PC-3 (cell line): ENCODE measurements around the gene FOXRED2. TPM values are rescaled to one million over a fixed set of nuclear protein-coding genes. Genes with fewer than 3 reads are reported as not detected.
A peak's percentile ranks its signal among the peaks of the same experiment; 100 is the strongest.

ENCODE experiments used
- ATAC-seq: fragments of 200-7000 bp; cut with Tn5 transposase; 2 replicates; pipeline ENCODE4 v1.9.1; 2020; ENCODE audit warnings: mild to moderate bottlenecking, moderate library complexity
- BruUV-seq: library from RNA; stranded (reverse); fragments of 400-500 nt; replicated peaks from 2 replicates; lab custom pipeline; 2021; lab: Mats Ljungman, UMichigan
- CTCF ChIA-PET: fragments of 300-600 bp; sonication (Branson Sonifier 250); formaldehyde crosslinking; loops from one replicate; lab custom pipeline; 2022; ENCODE audit warnings: antibody characterized with exemption; lab: Charles Lee
- POLR2A ChIA-PET: fragments of 300-600 bp; sonication (Branson Sonifier 250); formaldehyde crosslinking; loops from one replicate; lab custom pipeline; 2022; ENCODE audit warnings: antibody characterized with exemption; ENCODE audit not compliant: unreplicated experiment; lab: Charles Lee
- DNase-seq: peaks from one replicate; pipeline ENCODE4 v3.0.0-alpha.2; 2015
- H2AFZ ChIP-seq: fragments of 300-600 bp; sonication (generic); 2 replicates; pipeline ENCODE4 v1.6.0; 2016; ENCODE audit warnings: antibody characterized with exemption, low read length
- H3F3A ChIP-seq: fragments of 300-600 bp; sonication (generic); one replicate; pipeline ENCODE4 v1.6.0; 2017; ENCODE audit warnings: antibody characterized with exemption, low read length, control low read depth, mild to moderate bottlenecking; ENCODE audit not compliant: unreplicated experiment
- H3K27ac ChIP-seq: fragments of 300-600 bp; sonication (generic); 2 replicates; pipeline ENCODE4 v1.5.1; 2016; ENCODE audit warnings: mild to moderate bottlenecking, low read length
- H3K27me3 ChIP-seq: fragments of 300-600 bp; sonication (generic); 2 replicates; pipeline ENCODE4 v1.6.1; 2016; ENCODE audit warnings: low read length, mixed read lengths
- H3K36me3 ChIP-seq: fragments of 300-600 bp; sonication (generic); 2 replicates; pipeline ENCODE4 v1.6.1; 2016; ENCODE audit warnings: low read depth, mixed run types, low read length, mixed read lengths
- H3K4me1 ChIP-seq: fragments of 300-600 bp; sonication (generic); 2 replicates; pipeline ENCODE4 v1.5.1; 2016; ENCODE audit warnings: low read length; ENCODE audit not compliant: insufficient read depth
- H3K4me2 ChIP-seq: fragments of 300-600 bp; sonication (generic); 2 replicates; pipeline ENCODE4 v1.6.0; 2016; ENCODE audit warnings: low read length
- H3K4me3 ChIP-seq: fragments of 300-600 bp; sonication (generic); 2 replicates; pipeline ENCODE4 v1.5.1; 2016; ENCODE audit warnings: mild to moderate bottlenecking, low read length, mixed read lengths
- H3K79me2 ChIP-seq: fragments of 300-600 bp; sonication (generic); 2 replicates; pipeline ENCODE4 v1.6.1; 2017; ENCODE audit warnings: low read length, mixed read lengths
- H3K9ac ChIP-seq: fragments of 300-600 bp; sonication (generic); 2 replicates; pipeline ENCODE4 v1.6.0; 2016; ENCODE audit warnings: mild to moderate bottlenecking, low read length
- H3K9me2 ChIP-seq: fragments of 300-600 bp; sonication (generic); replicated peaks from 2 replicates; pipeline ENCODE4 v1.6.1; 2016; ENCODE audit warnings: mixed run types, low read length, mixed read lengths
- H3K9me3 ChIP-seq: fragments of 300-600 bp; sonication (generic); 2 replicates; pipeline ENCODE4 v1.6.1; 2016; ENCODE audit warnings: low read length, mixed read lengths
- H4K20me1 ChIP-seq: fragments of 300-600 bp; sonication (generic); 2 replicates; pipeline ENCODE4 v1.6.1; 2016; ENCODE audit warnings: low read length, mixed read lengths
- EZH2 ChIP-seq: fragments of 300-600 bp; sonication (generic); IDR thresholded peaks from one replicate; pipeline ENCODE4 v1.6.1; 2017; ENCODE audit warnings: antibody characterized with exemption, mild to moderate bottlenecking, low read length; ENCODE audit not compliant: unreplicated experiment
- EZH2phosphoT487 ChIP-seq: fragments of 300-600 bp; sonication (generic); IDR thresholded peaks from 2 replicates; pipeline ENCODE4 v1.6.1; 2018; ENCODE audit warnings: mild to moderate bottlenecking, antibody characterized with exemption, low read length, borderline replicate concordance
- intact Hi-C: fragments of 100-400 bp; cut with micrococcal nuclease; formaldehyde crosslinking; loops from 2 replicates; pipeline ENCODE4 v1.9.0; 2023
- total RNA-seq: library from RNA; depleted of rRNA; stranded (reverse); fragments of >200 nt; gene quantifications from 2 replicates; pipeline ENCODE4 v1.2.3, GENCODE V29; 2014
- TF ChIP-seq, protein P1 (sequence below): fragments of 300-600 bp; sonication (generic); conservative IDR thresholded peaks from 2 replicates; pipeline ENCODE4 v1.5.1; 2017; ENCODE audit warnings: antibody characterized with exemption, low read depth, mild to moderate bottlenecking, low read length

Gene FOXRED2
- total RNA-seq, 1 experiment from 2014 or later, result 5.5 TPM

GRCh38 chr22:36510966-36511881 lies 4.4 kb upstream of the FOXRED2 start:
- Histone ChIP-seq H3K9ac (no peak overlapping the region), H3K27me3 (no peaks in the 10 kb centered on the region), H3K9me3 (no peaks in the 10 kb centered on the region), H3K4me1 (peaks cover 9% of the 10 kb centered on the region; the same call in 1 of the 2 replicates), H3K9me2 (no peaks in the 10 kb centered on the region), H3K27ac (no peak overlapping the region), H4K20me1 (0 out of 2 replicates have a peak, but pooled peaks cover 5% of the 10 kb centered on the region), H3K36me3 (peaks cover 36% of the 10 kb centered on the region), H3K4me3 (no peak overlapping the region), H3F3A (peaks cover 3% of the 10 kb centered on the region), H3K4me2 (no peak overlapping the region), H2AFZ (no peak overlapping the region), H3K79me2 (no peaks in the 10 kb centered on the region)
- ChIA-PET CTCF (no interaction called here), POLR2A (no interaction called here)
- TSS peak; percentile 21 for BruUV-seq
- intact Hi-C loops, result no loop called here
- ATAC-seq (peak; percentile 47), DNase-seq (peak; percentile 42)
- no peak for TF ChIP-seq EZH2
- TF ChIP-seq, protein P1, sequence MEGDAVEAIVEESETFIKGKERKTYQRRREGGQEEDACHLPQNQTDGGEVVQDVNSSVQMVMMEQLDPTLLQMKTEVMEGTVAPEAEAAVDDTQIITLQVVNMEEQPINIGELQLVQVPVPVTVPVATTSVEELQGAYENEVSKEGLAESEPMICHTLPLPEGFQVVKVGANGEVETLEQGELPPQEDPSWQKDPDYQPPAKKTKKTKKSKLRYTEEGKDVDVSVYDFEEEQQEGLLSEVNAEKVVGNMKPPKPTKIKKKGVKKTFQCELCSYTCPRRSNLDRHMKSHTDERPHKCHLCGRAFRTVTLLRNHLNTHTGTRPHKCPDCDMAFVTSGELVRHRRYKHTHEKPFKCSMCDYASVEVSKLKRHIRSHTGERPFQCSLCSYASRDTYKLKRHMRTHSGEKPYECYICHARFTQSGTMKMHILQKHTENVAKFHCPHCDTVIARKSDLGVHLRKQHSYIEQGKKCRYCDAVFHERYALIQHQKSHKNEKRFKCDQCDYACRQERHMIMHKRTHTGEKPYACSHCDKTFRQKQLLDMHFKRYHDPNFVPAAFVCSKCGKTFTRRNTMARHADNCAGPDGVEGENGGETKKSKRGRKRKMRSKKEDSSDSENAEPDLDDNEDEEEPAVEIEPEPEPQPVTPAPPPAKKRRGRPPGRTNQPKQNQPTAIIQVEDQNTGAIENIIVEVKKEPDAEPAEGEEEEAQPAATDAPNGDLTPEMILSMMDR, result peak; percentile 62

GRCh38 chr22:36510384-36510783 lies 3.5 kb upstream of the FOXRED2 start:
- no peak overlapping the region for H3K4me3 ChIP-seq
- H3K36me3 ChIP-seq, result peaks cover 34% of the 10 kb centered on the region
- CTCF ChIA-PET, result interaction anchor here (0.8 kb wide), 1 partner anchor 147 kb away, joined by 3 read pairs; no protein-coding TSS in a partner anchor
- peaks cover 9% of the 10 kb centered on the region; the same call in 1 of the 2 replicates for H3K4me1 ChIP-seq
- POLR2A ChIA-PET, result interaction anchor here (0.5 to 0.6 kb wide), 2 partner anchors 9 to 10 kb away, joined by 3 to 5 read pairs; no protein-coding TSS in a partner anchor
- H3K9ac ChIP-seq, result no peak overlapping the region
- no TSS peak for BruUV-seq
- no peaks in the 10 kb centered on the region for H3K9me2 ChIP-seq
- TF ChIP-seq EZH2phosphoT487, result no peak
- no peak for TF ChIP-seq EZH2
- TF ChIP-seq, protein P1, result no peak
- H4K20me1 ChIP-seq, result 0 out of 2 replicates have a peak, but pooled peaks cover 5% of the 10 kb centered on the region
- no peak overlapping the region for H3K27ac ChIP-seq
- H3F3A ChIP-seq, result peaks cover 3% of the 10 kb centered on the region
- no peak overlapping the region for H2AFZ ChIP-seq
- H3K9me3 ChIP-seq, result no peaks in the 10 kb centered on the region
- H3K79me2 ChIP-seq, result no peaks in the 10 kb centered on the region
- intact Hi-C loops, result no loop called here
- no peak for ATAC-seq
- no peaks in the 10 kb centered on the region for H3K27me3 ChIP-seq
- DNase-seq, result no peak
- no peak overlapping the region for H3K4me2 ChIP-seq
